NCI-H748 (cell line): ENCODE results near the gene CASP8AP2.
"Not testable (repeated sequence)": the region's sequence is repeated elsewhere in the genome, so short reads cannot be mapped to it uniquely, and the experiment has no call there.

Experiments used
- DNase-seq: peaks from one replicate; lab custom pipeline; 2025; ENCODE audit not compliant: unreplicated experiment; lab: John Stamatoyannopoulos, UW

CASP8AP2 gene

DNA sequence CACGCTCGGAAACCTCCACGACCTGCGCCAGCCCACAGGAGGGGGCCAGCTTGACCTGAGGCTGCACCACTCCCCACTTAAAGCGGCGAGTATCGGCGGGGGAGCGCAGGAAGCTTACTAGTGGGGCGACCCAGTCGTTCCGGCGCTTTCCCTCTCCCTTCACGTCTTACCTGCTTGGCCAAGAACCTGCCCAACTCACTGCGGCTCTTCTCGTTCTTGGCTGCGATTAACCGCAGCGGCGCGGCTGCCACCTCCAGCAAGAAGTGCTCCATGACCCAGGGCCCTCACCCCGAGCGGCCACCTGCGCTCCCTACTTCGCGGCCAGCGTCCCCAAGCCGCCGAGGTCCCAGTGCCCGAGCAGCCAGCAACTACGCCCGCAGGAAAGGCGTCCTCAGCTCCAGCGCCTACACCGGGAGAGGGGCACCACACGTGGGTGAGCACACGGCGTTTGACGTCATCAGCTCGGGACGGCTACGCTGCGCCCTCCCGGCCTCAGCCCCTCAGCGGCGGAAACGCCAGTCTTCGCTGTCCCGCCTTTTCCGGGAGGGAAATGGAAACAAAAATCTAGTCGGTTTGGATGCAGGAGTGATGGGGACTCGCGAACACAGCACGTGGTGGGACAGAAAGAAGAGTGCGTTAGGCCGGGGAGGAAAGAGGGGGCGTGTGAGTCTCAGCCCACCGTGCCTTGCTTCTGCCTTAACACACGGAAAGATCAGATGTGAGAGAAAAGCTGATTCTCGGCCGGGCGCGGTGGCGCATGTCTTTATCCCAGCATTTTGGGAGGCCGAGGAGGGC, 10.1 kb upstream of the CASP8AP2 start, which contains the start of gene MDN1:
Gene MDN1, minus strand, starts transcription at position 459 of the 795 bp plus-strand sequence. Its CDS starts 187 bp downstream, at position 272.
- DNase-seq, result peak; percentile 98

DNA sequence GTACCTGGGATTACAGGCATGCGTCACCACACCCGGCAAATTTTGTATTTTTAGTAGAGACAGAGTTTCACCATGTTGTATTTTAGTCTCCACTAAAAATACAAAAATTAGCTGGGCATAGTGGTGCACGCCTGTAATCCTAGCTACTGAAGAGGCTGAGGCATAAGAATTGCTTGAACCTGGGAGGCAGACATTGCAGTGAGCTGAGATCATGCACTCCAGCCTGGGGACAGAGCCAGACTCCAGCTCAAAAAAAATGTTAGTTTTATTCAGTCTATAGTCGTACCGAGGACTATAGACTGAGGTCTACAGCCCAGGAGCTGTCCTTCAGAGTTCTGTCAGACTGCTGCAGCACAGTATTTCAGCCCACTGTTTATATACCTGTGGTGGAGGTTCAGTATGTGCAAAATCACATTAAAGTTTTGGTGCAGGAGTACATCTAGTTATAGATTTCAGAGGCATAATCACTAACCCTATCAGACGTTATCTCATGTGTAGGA, 3.6 kb upstream of the CASP8AP2 start:
- DNase-seq, result no peak

DNA sequence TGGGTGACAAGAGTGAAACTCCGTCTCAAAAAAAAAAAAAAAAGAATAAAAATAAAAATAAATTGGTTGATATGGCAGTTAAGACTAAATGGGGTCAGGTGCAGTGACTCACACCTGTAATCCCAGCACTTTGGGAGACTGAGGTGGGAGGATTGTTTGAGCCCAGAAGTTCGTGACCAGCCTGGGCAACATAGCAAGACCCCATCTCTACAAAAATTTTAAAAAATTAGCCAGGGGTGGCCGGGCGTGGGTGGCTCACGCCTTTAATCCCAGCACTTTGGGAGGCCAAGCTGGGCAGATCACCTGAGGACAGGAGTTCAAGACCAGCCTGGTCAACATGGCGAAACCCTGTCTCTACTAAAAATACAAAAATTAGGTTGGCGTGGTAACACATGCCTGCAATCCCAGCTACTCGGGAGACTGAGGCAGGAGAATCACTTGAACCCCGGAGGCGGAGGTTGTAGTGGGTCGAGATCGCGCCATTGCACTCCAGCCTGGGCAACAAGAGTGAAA, 1.1 kb upstream of the CASP8AP2 start:
- DNase-seq, result not testable (repeated sequence)

DNA sequence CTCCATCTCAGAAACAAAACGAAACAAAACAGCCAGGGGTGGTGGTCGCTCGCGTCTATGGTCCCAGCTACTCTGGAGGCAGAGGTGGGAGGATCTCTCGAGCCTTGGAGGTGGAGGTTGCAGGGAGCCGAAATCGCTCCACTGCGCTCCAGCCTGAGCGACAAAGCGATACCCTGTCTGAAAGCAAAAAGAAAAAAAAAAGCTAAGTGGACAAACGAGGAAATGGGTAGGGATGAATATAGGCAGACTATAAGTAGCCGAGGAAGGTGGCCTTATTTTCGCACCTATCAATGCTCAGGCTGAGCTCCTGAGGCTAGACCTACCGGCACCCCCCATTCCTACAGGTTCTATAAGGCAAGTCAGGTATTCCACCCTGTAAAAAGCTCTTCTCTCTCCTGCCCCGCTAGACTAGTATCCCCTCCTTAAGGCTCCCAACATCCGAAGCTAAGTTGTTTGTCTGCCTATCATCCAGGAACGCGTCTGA, 650 bp upstream of the CASP8AP2 start:
- DNase-seq, result peak; percentile 78

DNA sequence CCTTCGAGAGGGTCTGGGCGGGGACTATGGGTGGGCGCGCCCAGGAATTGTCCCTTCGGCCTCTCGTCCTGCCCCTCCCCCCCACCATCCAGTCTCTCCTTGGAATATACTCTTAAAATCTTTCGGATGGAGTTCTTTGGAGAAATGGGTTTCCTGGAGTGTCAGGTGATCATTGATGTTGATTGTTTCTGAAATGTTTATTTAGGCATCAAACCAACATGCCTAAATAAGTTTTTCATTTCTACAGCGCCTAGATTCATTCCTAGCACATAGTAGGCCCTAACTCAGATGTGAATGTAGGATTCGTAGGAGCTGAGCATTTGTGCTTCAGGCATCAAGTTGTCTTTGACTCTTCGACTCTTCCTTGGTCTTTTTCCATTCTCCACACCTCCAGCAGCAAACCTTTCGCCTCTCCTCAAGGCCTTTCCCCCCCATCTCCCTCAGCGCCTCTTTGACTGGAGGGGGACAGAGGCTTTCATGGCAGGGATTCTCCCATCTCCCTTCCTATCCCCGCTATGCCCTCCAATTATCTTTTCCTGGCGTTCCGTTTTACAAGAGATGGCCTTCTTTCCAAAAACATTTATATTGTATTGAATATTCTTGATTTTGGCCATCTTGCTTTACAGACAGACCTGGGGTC, 610 bp downstream of the CASP8AP2 start:
- peak; percentile 42 for DNase-seq

DNA sequence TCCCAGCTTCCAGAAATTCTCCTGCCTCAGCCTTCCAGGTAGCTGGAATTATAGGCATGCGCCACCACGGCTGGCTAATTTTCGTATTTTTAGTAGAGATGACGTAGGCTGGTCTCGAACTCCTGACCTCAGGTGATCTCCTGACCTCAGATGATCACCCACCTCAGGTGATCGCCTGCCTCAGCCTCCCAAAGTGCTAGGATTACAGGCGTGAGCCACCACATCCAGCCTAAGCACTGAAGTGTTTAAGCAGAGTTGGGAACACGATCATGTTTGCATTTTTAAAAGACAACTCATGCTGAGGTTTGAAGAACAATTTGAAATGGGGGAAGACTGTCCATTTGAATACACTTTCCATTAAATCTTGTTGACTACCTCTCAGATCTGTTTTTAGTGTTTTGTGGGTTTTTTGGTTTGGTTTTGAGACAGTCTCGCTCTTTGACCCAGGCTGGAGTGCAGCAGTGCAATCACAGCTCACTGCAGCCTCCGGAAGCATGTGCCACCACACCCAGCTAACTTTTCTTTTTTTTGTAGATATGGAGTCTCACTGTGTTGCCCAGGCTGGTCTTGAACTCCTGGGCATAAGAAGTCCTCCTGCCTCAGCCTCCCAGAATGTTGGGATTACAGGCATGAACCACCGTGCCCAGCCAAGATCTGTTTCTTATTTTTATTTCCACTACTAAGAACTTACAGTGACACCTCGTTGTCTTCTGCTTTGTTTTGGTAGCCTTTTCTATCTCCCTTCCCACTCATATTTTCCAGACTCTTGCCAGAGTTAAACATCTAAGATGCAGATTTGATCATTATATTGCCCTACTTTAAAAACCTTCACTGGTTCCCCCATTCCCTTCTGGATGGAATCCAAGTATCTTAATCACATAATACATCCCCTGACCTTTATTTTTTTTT, 5.5 kb downstream of the CASP8AP2 start:
- DNase-seq, result no peak

DNA sequence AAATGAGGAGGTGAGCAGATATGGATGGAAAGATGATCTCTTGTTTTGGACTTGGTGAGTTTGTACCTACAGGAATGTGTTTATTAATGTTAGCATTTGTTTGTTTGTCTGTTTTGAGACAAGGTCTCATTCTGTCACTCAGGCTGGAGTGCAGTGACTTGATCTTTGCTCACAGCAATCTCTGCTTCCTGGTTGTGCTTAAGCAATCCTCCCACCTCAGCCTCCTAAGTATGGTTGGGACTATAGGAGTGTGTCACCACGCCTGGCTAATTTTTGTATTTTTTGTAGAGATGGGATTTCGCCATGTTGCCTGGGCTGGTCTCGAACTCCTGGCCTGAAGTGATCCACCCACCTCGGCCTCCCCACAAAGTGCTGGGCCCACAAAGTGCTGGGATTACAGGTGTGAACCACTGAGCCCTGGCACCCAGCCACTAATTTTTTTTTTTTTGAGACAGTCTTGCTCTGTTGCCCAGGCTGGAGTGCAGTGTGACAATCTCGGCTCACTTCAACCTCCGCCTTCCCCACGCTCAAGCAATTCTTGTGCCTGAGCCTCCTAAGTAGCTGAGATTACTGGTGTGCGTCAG, 7.1 kb downstream of the CASP8AP2 start:
- no peak for DNase-seq

DNA sequence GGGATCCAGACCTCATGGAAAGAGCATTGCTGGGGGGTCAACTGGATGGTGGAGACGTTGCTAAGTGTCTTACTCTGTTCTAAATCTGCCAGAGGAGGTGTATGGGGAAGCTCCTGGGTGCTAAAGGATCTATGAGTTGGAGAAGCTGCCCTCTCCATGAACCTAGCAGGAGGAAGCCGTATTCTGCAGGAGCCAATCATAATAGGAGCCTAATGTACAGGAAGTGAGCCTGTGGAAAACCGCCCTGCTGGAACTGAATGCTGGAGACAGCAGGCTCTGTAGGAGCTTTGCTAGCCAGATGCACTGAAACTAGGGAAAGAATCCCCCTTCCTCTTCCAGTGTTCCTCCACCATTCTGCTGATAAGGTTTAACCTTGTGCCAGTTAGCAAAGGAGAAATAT, 10.9 kb downstream of the CASP8AP2 start:
- DNase-seq, result no peak

DNA sequence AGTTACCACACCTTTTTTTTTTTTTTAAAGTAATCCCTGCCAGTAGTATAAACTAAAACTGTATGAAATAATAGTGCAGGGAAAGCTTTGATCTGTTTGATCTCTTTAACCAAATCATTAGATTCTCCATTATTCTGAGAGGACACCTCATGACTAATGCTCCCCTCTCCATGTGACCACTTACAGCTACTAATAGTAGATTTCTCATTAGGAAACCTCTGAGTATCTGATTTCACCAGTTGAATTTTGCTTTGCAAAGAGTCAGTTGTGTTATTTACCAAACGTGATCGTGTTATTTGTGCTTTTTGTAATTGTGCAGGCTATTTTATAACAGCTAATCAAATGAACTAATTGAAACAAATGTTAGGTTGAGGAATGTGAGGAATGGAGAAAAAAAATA, 12.5 kb downstream of the CASP8AP2 start:
- no peak for DNase-seq

DNA sequence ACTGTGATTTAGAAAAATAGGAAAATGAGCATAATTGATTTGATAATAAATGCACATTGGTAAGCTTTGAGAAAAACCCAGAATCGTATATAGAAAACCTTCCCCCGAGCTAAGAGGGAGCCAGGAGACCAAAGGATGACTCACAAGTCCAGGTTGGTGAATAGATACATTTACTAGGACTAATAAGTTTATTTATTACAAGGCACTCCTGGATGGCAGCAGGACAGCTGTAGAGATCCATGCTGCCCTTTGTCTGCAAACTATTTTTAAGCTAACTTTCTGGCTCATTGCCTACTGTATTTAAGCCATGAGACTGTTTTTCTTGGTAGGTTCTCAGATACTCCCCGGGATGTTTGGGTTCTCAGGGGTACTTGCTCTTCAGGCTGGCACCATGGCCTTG, 13.4 kb downstream of the CASP8AP2 start:
- no peak for DNase-seq

DNA sequence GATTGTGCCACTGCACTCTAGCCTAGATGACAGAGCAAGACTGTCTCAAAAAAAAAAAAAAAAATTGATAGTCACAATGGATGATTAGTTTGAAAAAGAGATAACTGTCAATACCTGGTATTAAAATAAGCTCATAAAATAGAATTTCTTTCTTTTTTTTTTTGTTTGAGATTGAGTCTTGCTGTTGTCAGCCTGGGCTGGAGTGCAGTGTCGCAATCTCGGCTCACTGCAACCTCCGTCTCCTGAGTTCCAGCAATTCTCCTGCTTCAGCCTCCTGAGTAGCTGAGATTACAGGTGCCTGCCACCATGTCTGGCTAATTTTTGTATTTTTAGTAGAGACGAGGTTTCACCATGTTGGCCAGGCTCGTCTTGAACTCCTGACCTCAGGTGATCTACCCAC, 17.8 kb downstream of the CASP8AP2 start:
- DNase-seq, result not testable (repeated sequence)

DNA sequence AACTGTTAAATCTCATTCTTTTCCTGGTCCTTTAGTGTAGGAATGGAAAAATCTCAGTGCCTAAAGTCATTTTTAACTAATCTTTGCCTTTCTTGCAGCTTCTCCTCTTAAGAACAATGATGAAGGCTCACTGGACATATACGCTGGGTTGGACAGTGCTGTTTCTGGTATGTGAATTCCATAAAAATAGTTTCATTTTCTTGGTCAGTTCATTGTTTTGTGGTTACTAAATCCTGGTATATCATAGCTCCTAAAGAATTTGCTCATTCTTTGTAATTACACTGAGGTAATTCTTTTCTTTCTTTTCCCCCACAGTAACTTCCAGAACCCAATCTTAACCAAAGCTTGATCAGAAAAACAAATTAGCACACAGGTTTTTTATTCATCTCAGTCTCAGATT, 23.4 kb downstream of the CASP8AP2 start:
- no peak for DNase-seq

DNA sequence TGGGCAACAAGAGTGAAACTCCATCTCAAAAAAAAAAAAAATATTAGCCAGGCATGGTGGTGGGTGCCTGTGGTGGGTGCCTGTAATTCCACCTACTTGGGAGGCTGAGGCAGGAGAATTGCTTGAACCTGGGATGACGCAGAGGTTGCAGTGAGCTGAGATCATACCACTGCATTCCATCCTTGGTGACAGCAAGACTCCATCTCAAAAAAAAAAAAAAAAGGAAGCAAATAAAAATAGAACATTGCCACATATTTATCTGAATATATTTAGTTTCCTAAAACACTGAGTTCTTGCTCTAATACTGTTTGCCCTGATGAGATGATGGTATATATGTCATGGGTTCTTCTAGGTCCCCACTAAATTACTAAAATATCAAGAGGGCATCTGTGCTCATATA, 28.4 kb downstream of the CASP8AP2 start:
- DNase-seq, result no peak

DNA sequence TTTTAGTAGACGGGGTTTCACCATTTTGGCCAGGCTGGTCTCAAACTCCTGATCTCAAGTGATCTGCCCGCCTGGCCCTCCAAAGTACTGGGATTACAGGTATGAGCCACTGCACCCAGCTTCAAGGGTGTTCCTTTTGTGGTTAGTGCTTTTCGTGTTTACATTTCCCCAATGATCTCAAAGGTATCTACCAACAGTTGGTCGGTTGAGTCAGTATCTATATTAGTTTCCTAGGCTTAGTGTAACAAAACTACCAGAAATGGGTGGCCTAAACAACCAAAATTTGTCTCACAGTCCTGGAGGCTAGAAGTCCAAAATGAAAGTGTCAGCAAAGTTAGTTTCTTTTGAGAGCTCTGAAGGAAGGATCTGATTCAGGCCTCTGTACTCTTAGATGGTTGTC, 30.1 kb downstream of the CASP8AP2 start:
- DNase-seq, result no peak

DNA sequence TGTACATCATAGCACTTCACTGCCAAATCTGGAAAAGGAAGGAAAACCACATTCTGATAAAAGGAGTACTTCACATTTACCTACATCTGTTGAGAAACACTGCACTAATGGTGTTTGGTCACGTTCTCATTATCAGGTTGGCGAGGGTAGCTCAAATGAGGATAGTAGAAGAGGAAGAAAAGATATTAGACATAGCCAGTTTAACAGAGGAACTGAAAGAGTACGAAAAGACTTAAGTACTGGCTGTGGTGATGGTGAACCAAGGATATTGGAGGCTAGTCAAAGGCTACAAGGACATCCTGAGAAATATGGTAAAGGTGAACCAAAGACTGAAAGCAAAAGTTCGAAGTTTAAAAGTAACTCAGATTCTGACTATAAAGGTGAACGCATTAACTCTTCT, 32.6 kb downstream of the CASP8AP2 start:
- DNase-seq, result no peak

DNA sequence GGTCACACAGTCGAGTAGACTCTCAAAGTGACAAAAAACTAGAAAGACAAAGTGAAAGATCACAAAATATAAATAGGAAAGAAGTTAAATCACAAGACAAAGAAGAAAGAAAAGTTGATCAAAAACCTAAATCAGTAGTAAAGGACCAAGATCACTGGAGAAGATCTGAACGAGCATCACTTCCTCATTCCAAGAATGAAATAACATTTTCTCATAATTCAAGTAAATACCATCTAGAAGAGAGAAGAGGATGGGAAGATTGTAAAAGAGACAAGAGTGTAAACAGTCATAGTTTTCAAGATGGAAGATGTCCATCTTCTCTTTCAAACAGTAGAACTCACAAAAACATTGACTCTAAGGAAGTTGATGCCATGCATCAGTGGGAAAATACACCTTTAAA, 33.0 kb downstream of the CASP8AP2 start:
- no peak for DNase-seq

DNA sequence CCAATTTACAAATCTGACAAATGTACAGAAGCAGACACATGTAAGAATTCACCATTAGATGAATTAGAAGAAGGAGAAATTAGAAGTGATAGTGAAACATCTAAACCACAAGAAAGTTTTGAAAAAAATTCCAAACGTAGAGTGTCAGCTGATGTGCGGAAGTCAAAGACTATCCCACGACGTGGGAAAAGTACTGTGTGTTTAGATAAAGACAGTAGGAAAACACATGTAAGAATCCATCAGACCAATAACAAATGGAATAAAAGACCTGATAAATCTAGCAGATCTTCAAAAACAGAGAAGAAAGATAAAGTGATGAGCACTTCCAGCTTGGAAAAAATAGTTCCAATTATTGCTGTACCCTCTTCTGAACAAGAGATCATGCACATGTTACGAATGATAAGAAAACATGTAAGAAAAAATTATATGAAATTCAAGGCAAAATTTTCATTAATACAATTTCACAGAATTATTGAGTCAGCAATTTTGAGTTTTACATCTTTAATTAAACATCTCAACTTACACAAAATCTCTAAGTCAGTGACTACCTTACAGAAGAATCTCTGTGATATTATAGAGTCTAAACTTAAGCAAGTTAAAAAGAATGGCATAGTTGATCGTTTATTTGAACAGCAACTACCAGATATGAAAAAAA, 36.5 kb downstream of the CASP8AP2 start:
- no peak for DNase-seq

DNA sequence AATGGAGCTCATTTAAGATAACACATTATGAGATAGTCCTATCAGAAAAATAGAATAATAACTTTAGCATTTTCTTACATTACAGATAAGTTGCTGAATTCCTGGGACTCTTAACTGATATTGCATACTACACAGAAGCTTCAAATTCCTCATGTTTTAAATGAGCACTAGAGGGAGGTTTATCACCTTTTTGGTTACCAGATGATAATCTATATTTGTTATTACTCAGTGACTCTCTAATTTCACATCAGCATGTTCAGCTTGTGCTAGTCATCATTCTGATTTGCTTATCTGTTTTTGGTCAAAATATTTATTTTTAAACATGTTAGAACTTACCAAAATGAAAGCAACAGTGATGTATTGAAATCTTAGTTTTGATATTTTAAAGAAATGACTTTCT, 44.0 kb downstream of the CASP8AP2 start:
- no peak for DNase-seq

DNA sequence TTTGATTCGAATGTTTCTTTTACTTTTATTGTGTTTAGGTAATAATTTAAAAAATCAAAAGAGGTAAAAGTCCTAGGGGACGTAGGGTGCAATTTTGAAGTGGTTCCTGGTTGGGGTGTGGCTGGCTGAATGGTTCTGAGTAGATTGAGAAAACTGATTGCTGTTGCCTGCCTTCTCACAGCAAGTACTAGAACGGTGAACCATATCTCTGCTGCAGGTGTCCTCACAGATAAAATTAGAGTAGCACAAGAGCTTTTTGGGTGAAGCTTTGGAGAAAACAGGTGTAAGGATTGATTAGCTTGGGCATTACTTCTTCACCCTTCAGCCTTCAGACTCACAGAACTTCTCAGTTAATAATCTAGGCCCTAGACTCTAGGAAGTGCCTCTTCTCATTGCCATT, 44.8 kb downstream of the CASP8AP2 start:
- no peak for DNase-seq
